ENCODE measurements around the gene UTP4.

Gene UTP4

GRCh38 chr16:69132424-69133252 lies at the start of gene UTP4, which contains the start of gene CHTF8:
Gene UTP4, plus strand, starts transcription at chr16:69132649. Its CDS starts 811 bp downstream, at chr16:69133460.
Gene CHTF8, minus strand, starts transcription at chr16:69132588. Its CDS starts 11,130 bp downstream, at chr16:69121458.
- no peak for DNase-seq

GRCh38 chr16:69083306-69083941 lies 49.0 kb upstream of the UTP4 start:
- DNase-seq = no peak

GRCh38 chr16:69084289-69084688 lies 48.2 kb upstream of the UTP4 start:
- DNase-seq = no peak

GRCh38 chr16:69085032-69085695 lies 47.3 kb upstream of the UTP4 start:
- no peak for DNase-seq

- no peak for DNase-seq
These were observed 45.3 kb upstream of the UTP4 start for GRCh38 chr16:69087161-69087581.

- DNase-seq = no peak
These were observed 43.8 kb upstream of the UTP4 start for GRCh38 chr16:69088684-69089083.

- no peak for DNase-seq
These were observed 43.1 kb upstream of the UTP4 start for GRCh38 chr16:69089091-69089910.

GRCh38 chr16:69093974-69094373 lies 38.5 kb upstream of the UTP4 start:
- no peak for DNase-seq

- DNase-seq = no peak
These were observed 37.9 kb upstream of the UTP4 start for GRCh38 chr16:69094501-69094900.

GRCh38 chr16:69095193-69095592 lies 37.3 kb upstream of the UTP4 start:
- no peak for DNase-seq

- DNase-seq = no peak
These were observed 32.3 kb upstream of the UTP4 start for GRCh38 chr16:69100071-69100691.

GRCh38 chr16:69105501-69106361 lies 26.7 kb upstream of the UTP4 start, which contains the start of gene HAS3:
Gene HAS3, plus strand, starts transcription at chr16:69105653. Its CDS starts 3,743 bp downstream, at chr16:69109396.
- DNase-seq = no peak

GRCh38 chr16:69106491-69107315 lies 25.7 kb upstream of the UTP4 start:
- DNase-seq = no peak

GRCh38 chr16:69107316-69107962 lies 25.0 kb upstream of the UTP4 start:
- DNase-seq = no peak

GRCh38 chr16:69108064-69108904 lies 24.2 kb upstream of the UTP4 start:
- DNase-seq = no peak

GRCh38 chr16:69108905-69109252 lies 23.6 kb upstream of the UTP4 start:
- no peak for DNase-seq

- no peak for DNase-seq
These were observed 22.8 kb upstream of the UTP4 start for GRCh38 chr16:69109486-69110270.

- DNase-seq = no peak
These were observed 22.0 kb upstream of the UTP4 start for GRCh38 chr16:69110406-69110805.

Measured in NCI-H2081 treated with DMSO at 0.1 percent for 48 hours (cell line).